Measurements from ENCODE around the gene ENTPD6. TPM values are rescaled to one million over a fixed set of nuclear protein-coding genes. Genes with fewer than 3 reads are reported as not detected.

ENTPD6 gene
- total RNA-seq, 8 experiments from 2014 or later = 37.7 to 58.2 (median 53.1) TPM

GRCh38 chr20:25193843-25194242, 1.7 kb upstream of the ENTPD6 start:
- 25 to 100% (median 83%) methylated on average over 1 to 2 of the region's 2 CpGs; no CpG with 5 or more reads in 2 of the 10 experiments for WGBS, 10 experiments
- Histone ChIP-seq H3K4me3 (no peak overlapping the region), H3K27ac (no peak overlapping the region), H3K4me1 (replicated peaks in 1 of 2) (peaks cover 6 to 12% of the 10 kb centered on the region in 2 donors)
- ATAC-seq (replicated peaks in 6 of 8) = no peak
- in situ Hi-C loops (cut with MboI; ENCODE audit: low pct_unique_long_range_greater_than_20kb in 2 of 9, low sequenced_read_pairs in 9 of 9, unreplicated experiment in 9 of 9) = loop anchor here in 2 of 9 experiments (25.0 kb wide), 1 partner anchor 207 kb away; the partner anchor contains the start of gene APMAP (in 2 of the 2)

- H3K4me1 ChIP-seq (replicated peaks in 1 of 2) = peaks cover 6 to 16% of the 10 kb centered on the region in 2 donors
- no peak overlapping the region for H3K4me3 ChIP-seq
- H3K27ac ChIP-seq = peak overlapping the region in 1 of 2 donors; percentile 92
- in situ Hi-C loops (cut with MboI; ENCODE audit: low pct_unique_long_range_greater_than_20kb in 2 of 9, low sequenced_read_pairs in 9 of 9, unreplicated experiment in 9 of 9) = loop anchor here in 2 of 9 experiments (25.0 kb wide), 1 partner anchor 207 kb away; the partner anchor contains the start of gene APMAP (in 2 of the 2)
- 0 to 98% (median 76%) methylated on average over 1 to 12 of the region's 18 CpGs; no CpG with 5 or more reads in 4 of the 10 experiments for WGBS, 10 experiments
- no peak for ATAC-seq (replicated peaks in 6 of 8)
Measured at GRCh38 chr20:25194333-25194972, 1.1 kb upstream of the ENTPD6 start.

- peak overlapping the region; percentile 2 to 86 for H3K27ac ChIP-seq
- whole genome bisulfite sequencing, 10 experiments = 0 to 20% (median 1%) methylated on average over 1 to 15 of the region's 39 CpGs; no CpG with 5 or more reads in 2 of the 10 experiments
- in situ Hi-C loops (cut with MboI; ENCODE audit: low pct_unique_long_range_greater_than_20kb in 2 of 9, low sequenced_read_pairs in 9 of 9, unreplicated experiment in 9 of 9) = loop anchor here in 2 of 9 experiments (25.0 kb wide), 1 partner anchor 209 kb away; the partner anchor contains the start of gene APMAP (in 2 of the 2)
Measured at GRCh38 chr20:25195962-25196785, 662 bp downstream of the ENTPD6 start.

GRCh38 chr20:25196786-25197120, 1.2 kb downstream of the ENTPD6 start:
- peak overlapping the region; percentile 53 to 99 (median 93) for H3K4me3 ChIP-seq
- no peak for ATAC-seq (replicated peaks in 6 of 8)
- in situ Hi-C loops (cut with MboI; ENCODE audit: low pct_unique_long_range_greater_than_20kb in 2 of 9, low sequenced_read_pairs in 9 of 9, unreplicated experiment in 9 of 9) = loop anchor here in 2 of 9 experiments (25.0 kb wide), 1 partner anchor 209 kb away; the partner anchor contains the start of gene APMAP (in 2 of the 2)
- H3K4me1 ChIP-seq (replicated peaks in 1 of 2) = peaks cover 6 to 16% of the 10 kb centered on the region in 2 donors
- H3K27ac ChIP-seq = no peak overlapping the region
- WGBS, 10 experiments = 26 to 92% (median 70%) methylated on average over 2 to 5 of the region's 9 CpGs; no CpG with 5 or more reads in 5 of the 10 experiments

More at GRCh38 chr20:25195962-25196785, 662 bp downstream of the ENTPD6 start:
- Histone ChIP-seq H3K4me3 (peak overlapping the region; percentile 53 to 99 (median 93)), H3K4me1 (replicated peaks in 1 of 2) (peaks cover 6 to 16% of the 10 kb centered on the region in 2 donors)
- ATAC-seq (replicated peaks in 6 of 8) = peak in 7 of 8 experiments; percentile 45 to 61 (median 53)

GRCh38 chr20:25197183-25197869, 1.8 kb downstream of the ENTPD6 start:
- Histone ChIP-seq H3K4me1 (replicated peaks in 1 of 2) (peaks cover 6 to 16% of the 10 kb centered on the region in 2 donors), H3K27ac (no peak overlapping the region), H3K4me3 (peak overlapping the region; percentile 53 to 99 (median 93))
- 60 to 100% (median 90%) methylated on average over 1 of the region's 3 CpGs; no CpG with 5 or more reads in 6 of the 10 experiments for WGBS, 10 experiments
- ATAC-seq (replicated peaks in 6 of 8) = no peak
- in situ Hi-C loops (cut with MboI; ENCODE audit: low pct_unique_long_range_greater_than_20kb in 2 of 9, low sequenced_read_pairs in 9 of 9, unreplicated experiment in 9 of 9) = loop anchor here in 2 of 9 experiments (25.0 kb wide), 1 partner anchor 210 kb away; the partner anchor contains the start of gene APMAP (in 2 of the 2)

GRCh38 chr20:25197870-25198190, 2.3 kb downstream of the ENTPD6 start:
- no peak for ATAC-seq (replicated peaks in 6 of 8)
- Histone ChIP-seq H3K4me1 (replicated peaks in 1 of 2) (peaks cover 6 to 16% of the 10 kb centered on the region in 2 donors), H3K4me3 (no peak overlapping the region), H3K27ac (no peak overlapping the region)
- in situ Hi-C loops (cut with MboI; ENCODE audit: low pct_unique_long_range_greater_than_20kb in 2 of 9, low sequenced_read_pairs in 9 of 9, unreplicated experiment in 9 of 9) = loop anchor here in 2 of 9 experiments (25.0 kb wide), 1 partner anchor 211 kb away; the partner anchor contains the start of gene APMAP (in 2 of the 2)
- 42 to 100% (median 89%) methylated on average over 1 to 3 of the region's 3 CpGs; no CpG with 5 or more reads in 3 of the 10 experiments for WGBS, 10 experiments

GRCh38 chr20:25198663-25199383, 3.3 kb downstream of the ENTPD6 start:
- peak in 7 of 8 experiments; percentile 3 to 58 (median 11) for ATAC-seq (replicated peaks in 6 of 8)

GRCh38 chr20:25199473-25200260, 4.2 kb downstream of the ENTPD6 start:
- 18 to 94% (median 64%) methylated on average over 1 to 5 of the region's 5 CpGs for WGBS, 10 experiments
- no peak for ATAC-seq (replicated peaks in 6 of 8)
- in situ Hi-C loops (cut with MboI; ENCODE audit: low pct_unique_long_range_greater_than_20kb in 2 of 9, low sequenced_read_pairs in 9 of 9, unreplicated experiment in 9 of 9) = loop anchor here in 2 of 9 experiments (25.0 kb wide), 1 partner anchor 212 kb away; the partner anchor contains the start of gene APMAP (in 2 of the 2)
- no peak overlapping the region for H3K27ac ChIP-seq
- peaks cover 6 to 16% of the 10 kb centered on the region in 2 donors for H3K4me1 ChIP-seq (replicated peaks in 1 of 2)
- no peak overlapping the region for H3K4me3 ChIP-seq

More at GRCh38 chr20:25198663-25199383, 3.3 kb downstream of the ENTPD6 start:
- Histone ChIP-seq H3K4me1 (replicated peaks in 1 of 2) (peaks cover 6 to 16% of the 10 kb centered on the region in 2 donors), H3K27ac (no peak overlapping the region), H3K4me3 (peak overlapping the region in 1 of 5 donors; percentile 9)
- in situ Hi-C loops (cut with MboI; ENCODE audit: low pct_unique_long_range_greater_than_20kb in 2 of 9, low sequenced_read_pairs in 9 of 9, unreplicated experiment in 9 of 9) = loop anchor here in 2 of 9 experiments (25.0 kb wide), 1 partner anchor 212 kb away; the partner anchor contains the start of gene APMAP (in 2 of the 2)
- 0 to 100% (median 40%) methylated on average over 1 to 7 of the region's 11 CpGs; no CpG with 5 or more reads in 1 of the 10 experiments for WGBS, 10 experiments

GRCh38 chr20:25203089-25203488, 7.6 kb downstream of the ENTPD6 start:
- in situ Hi-C loops (cut with MboI; ENCODE audit: low pct_unique_long_range_greater_than_20kb in 2 of 9, low sequenced_read_pairs in 9 of 9, unreplicated experiment in 9 of 9) = no loop called here
- H3K4me1 ChIP-seq (replicated peaks in 1 of 2) = peaks cover 0 to 5% of the 10 kb centered on the region in 2 donors
- no peak for ATAC-seq (replicated peaks in 6 of 8)
- no peak overlapping the region for H3K4me3 ChIP-seq
- H3K27ac ChIP-seq = no peak overlapping the region
- 0 to 83% (median 61%) methylated on average over 1 to 2 of the region's 2 CpGs for WGBS, 10 experiments

GRCh38 chr20:25203871-25204320, 8.4 kb downstream of the ENTPD6 start:
- no peak overlapping the region for H3K27ac ChIP-seq
- in situ Hi-C loops (cut with MboI; ENCODE audit: low pct_unique_long_range_greater_than_20kb in 2 of 9, low sequenced_read_pairs in 9 of 9, unreplicated experiment in 9 of 9) = no loop called here
- H3K4me3 ChIP-seq = no peak overlapping the region
- H3K4me1 ChIP-seq (replicated peaks in 1 of 2) = peaks cover 0 to 4% of the 10 kb centered on the region in 2 donors
- ATAC-seq (replicated peaks in 6 of 8) = no peak
- 0 to 89% (median 65%) methylated on average over 1 of the region's 1 CpG; no CpG with 5 or more reads in 4 of the 10 experiments for WGBS, 10 experiments

Measured in motor neuron (in vitro differentiated cells).